ENCODE results near the gene LRRN3.

Gene LRRN3

DNA sequence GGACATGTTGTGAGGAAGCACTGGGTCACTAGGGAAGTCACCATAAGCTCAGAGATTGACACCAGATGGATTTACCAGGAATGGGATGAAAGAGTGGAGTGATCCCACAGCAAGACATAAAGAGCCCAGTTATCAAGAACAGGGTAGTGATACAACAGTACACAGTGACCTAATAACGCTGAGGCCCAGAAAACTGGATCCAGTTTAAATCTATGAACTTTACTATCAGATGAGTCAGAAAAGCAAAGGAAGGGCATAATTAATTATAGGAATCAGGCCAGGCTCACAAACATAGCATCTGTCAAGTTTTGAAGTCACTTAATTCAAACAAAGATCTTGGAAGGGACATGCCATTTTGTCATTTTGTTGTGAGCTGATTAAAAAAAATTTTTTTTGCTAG lies 73.5 kb downstream of the LRRN3 start:
- TF ChIP-seq FOXP2 (optimal IDR thresholded peaks at IDR 0.05; ENCODE audit: borderline replicate concordance, extremely low read depth, extremely low read length, insufficient read depth) (no peak), POLR2AphosphoS5 (IDR thresholded peaks at IDR 0.05; ENCODE audit: low read depth, low read length) (no peak), TAF1 (IDR thresholded peaks at IDR 0.05; ENCODE audit: borderline replicate concordance, insufficient read depth, low read length) (no peak), SIN3A (IDR thresholded peaks at IDR 0.05; ENCODE audit: borderline replicate concordance, insufficient read depth, low read length) (no peak)
- TF ChIP-seq, protein P1, sequence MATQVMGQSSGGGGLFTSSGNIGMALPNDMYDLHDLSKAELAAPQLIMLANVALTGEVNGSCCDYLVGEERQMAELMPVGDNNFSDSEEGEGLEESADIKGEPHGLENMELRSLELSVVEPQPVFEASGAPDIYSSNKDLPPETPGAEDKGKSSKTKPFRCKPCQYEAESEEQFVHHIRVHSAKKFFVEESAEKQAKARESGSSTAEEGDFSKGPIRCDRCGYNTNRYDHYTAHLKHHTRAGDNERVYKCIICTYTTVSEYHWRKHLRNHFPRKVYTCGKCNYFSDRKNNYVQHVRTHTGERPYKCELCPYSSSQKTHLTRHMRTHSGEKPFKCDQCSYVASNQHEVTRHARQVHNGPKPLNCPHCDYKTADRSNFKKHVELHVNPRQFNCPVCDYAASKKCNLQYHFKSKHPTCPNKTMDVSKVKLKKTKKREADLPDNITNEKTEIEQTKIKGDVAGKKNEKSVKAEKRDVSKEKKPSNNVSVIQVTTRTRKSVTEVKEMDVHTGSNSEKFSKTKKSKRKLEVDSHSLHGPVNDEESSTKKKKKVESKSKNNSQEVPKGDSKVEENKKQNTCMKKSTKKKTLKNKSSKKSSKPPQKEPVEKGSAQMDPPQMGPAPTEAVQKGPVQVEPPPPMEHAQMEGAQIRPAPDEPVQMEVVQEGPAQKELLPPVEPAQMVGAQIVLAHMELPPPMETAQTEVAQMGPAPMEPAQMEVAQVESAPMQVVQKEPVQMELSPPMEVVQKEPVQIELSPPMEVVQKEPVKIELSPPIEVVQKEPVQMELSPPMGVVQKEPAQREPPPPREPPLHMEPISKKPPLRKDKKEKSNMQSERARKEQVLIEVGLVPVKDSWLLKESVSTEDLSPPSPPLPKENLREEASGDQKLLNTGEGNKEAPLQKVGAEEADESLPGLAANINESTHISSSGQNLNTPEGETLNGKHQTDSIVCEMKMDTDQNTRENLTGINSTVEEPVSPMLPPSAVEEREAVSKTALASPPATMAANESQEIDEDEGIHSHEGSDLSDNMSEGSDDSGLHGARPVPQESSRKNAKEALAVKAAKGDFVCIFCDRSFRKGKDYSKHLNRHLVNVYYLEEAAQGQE (IDR thresholded peaks at IDR 0.05; ENCODE audit: insufficient read depth in 1 of 2, low read depth in 2 of 2, low read length in 2 of 2): no peak

GRCh38 chr7:111168182-111168581 lies 77.3 kb downstream of the LRRN3 start:
- TF ChIP-seq POLR2AphosphoS5 (IDR thresholded peaks at IDR 0.05; ENCODE audit: low read depth, low read length): no peak
- TF ChIP-seq SIN3A (IDR thresholded peaks at IDR 0.05; ENCODE audit: borderline replicate concordance, insufficient read depth, low read length): no peak
- TF ChIP-seq FOXP2 (optimal IDR thresholded peaks at IDR 0.05; ENCODE audit: borderline replicate concordance, extremely low read depth, extremely low read length, insufficient read depth): no peak
- TF ChIP-seq, protein P1 (IDR thresholded peaks at IDR 0.05; ENCODE audit: insufficient read depth in 1 of 2, low read depth in 2 of 2, low read length in 2 of 2): no peak
- no peak for TF ChIP-seq TAF1 (IDR thresholded peaks at IDR 0.05; ENCODE audit: borderline replicate concordance, insufficient read depth, low read length)

GRCh38 chr7:111172564-111173257 lies 81.8 kb downstream of the LRRN3 start:
- TF ChIP-seq TAF1 (IDR thresholded peaks at IDR 0.05; ENCODE audit: borderline replicate concordance, insufficient read depth, low read length) (no peak), FOXP2 (optimal IDR thresholded peaks at IDR 0.05; ENCODE audit: borderline replicate concordance, extremely low read depth, extremely low read length, insufficient read depth) (no peak), POLR2AphosphoS5 (IDR thresholded peaks at IDR 0.05; ENCODE audit: low read depth, low read length) (no peak), SIN3A (IDR thresholded peaks at IDR 0.05; ENCODE audit: borderline replicate concordance, insufficient read depth, low read length) (no peak)
- TF ChIP-seq, protein P1 (IDR thresholded peaks at IDR 0.05; ENCODE audit: insufficient read depth in 1 of 2, low read depth in 2 of 2, low read length in 2 of 2): no peak

- TF ChIP-seq POLR2AphosphoS5 (IDR thresholded peaks at IDR 0.05; ENCODE audit: low read depth, low read length) (no peak), FOXP2 (optimal IDR thresholded peaks at IDR 0.05; ENCODE audit: borderline replicate concordance, extremely low read depth, extremely low read length, insufficient read depth) (no peak), TAF1 (IDR thresholded peaks at IDR 0.05; ENCODE audit: borderline replicate concordance, insufficient read depth, low read length) (no peak), SIN3A (IDR thresholded peaks at IDR 0.05; ENCODE audit: borderline replicate concordance, insufficient read depth, low read length) (no peak)
- TF ChIP-seq, protein P1 (IDR thresholded peaks at IDR 0.05; ENCODE audit: insufficient read depth in 1 of 2, low read depth in 2 of 2, low read length in 2 of 2): no peak
Observed at GRCh38 chr7:111173528-111173927, 82.6 kb downstream of the LRRN3 start.
